ENCODE measurements around the gene CFAP20DC. TPM values are rescaled to one million over a fixed set of nuclear protein-coding genes. Genes with fewer than 3 reads are reported as not detected.

CFAP20DC gene
- total and polyA plus RNA-seq, 10 of the 15 experiments (the other 5 are each of a cell fraction or from before 2014, with no cell fraction given), result 0.53 to 11.6 (median 2.0) TPM

- TF ChIP-seq EZH2 (IDR thresholded peaks at IDR 0.05; ENCODE audit: borderline replicate concordance, control insufficient read depth, low read depth, low read length) (no peak), SMC3 (IDR thresholded peaks at IDR 0.05; ENCODE audit: borderline replicate concordance, low read length) (no peak), SREBF1 (IDR thresholded peaks at IDR 0.05; ENCODE audit: low read length) (no peak), WRNIP1 (IDR thresholded peaks at IDR 0.05; ENCODE audit: borderline replicate concordance, low read depth, low read length) (no peak), STAT3 (IDR thresholded peaks at IDR 0.05; ENCODE audit: low read depth, low read length) (no peak), ESRRA (IDR thresholded peaks at IDR 0.05; ENCODE audit: low read length) (no peak), GABPA (IDR thresholded peaks at IDR 0.05; ENCODE audit: low read depth) (no peak)
- TF ChIP-seq, protein P1, sequence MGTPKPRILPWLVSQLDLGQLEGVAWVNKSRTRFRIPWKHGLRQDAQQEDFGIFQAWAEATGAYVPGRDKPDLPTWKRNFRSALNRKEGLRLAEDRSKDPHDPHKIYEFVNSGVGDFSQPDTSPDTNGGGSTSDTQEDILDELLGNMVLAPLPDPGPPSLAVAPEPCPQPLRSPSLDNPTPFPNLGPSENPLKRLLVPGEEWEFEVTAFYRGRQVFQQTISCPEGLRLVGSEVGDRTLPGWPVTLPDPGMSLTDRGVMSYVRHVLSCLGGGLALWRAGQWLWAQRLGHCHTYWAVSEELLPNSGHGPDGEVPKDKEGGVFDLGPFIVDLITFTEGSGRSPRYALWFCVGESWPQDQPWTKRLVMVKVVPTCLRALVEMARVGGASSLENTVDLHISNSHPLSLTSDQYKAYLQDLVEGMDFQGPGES (IDR thresholded peaks at IDR 0.05), result no peak
These were observed 34.8 kb upstream of the CFAP20DC start (continued) for GRCh38 chr3:59084583-59084982.

- CTCF ChIA-PET, result no interaction called here
- no peaks in the 10 kb centered on the region for H3K4me1 ChIP-seq (ENCODE audit: control insufficient read depth, insufficient read depth, low read length)
- in situ Hi-C loops (cut with MboI), result no loop called here
- no peak for TF ChIP-seq MEF2B (IDR thresholded peaks at IDR 0.05; ENCODE audit: partially characterized antibody, poor library complexity, severe bottlenecking)
- TF ChIP-seq, protein P2, sequence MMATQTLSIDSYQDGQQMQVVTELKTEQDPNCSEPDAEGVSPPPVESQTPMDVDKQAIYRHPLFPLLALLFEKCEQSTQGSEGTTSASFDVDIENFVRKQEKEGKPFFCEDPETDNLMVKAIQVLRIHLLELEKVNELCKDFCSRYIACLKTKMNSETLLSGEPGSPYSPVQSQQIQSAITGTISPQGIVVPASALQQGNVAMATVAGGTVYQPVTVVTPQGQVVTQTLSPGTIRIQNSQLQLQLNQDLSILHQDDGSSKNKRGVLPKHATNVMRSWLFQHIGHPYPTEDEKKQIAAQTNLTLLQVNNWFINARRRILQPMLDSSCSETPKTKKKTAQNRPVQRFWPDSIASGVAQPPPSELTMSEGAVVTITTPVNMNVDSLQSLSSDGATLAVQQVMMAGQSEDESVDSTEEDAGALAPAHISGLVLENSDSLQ (IDR thresholded peaks at IDR 0.05), result no peak
- no peak for TF ChIP-seq EGR1 (IDR thresholded peaks at IDR 0.05; ENCODE audit: borderline replicate concordance in 1 of 2, low read depth in 2 of 2, low read length in 2 of 2)
- no peak for TF ChIP-seq MEF2A (IDR thresholded peaks at IDR 0.05; ENCODE audit: insufficient read depth, low read depth, low read length)
- TF ChIP-seq CUX1 (IDR thresholded peaks at IDR 0.05; ENCODE audit: insufficient replicate concordance, low read depth, low read length), result no peak
- no peak for TF ChIP-seq SUZ12 (IDR thresholded peaks at IDR 0.05; ENCODE audit: unreplicated experiment)
- no peak for TF ChIP-seq PML (IDR thresholded peaks at IDR 0.05; ENCODE audit: low read length)
- no peak for TF ChIP-seq FOXM1 (IDR thresholded peaks at IDR 0.05; ENCODE audit: low read depth, low read length)
- no peak for TF ChIP-seq CEBPB (IDR thresholded peaks at IDR 0.05; ENCODE audit: borderline replicate concordance in 1 of 2, low read depth in 2 of 2, low read length in 2 of 2)
These were observed 32.3 kb upstream of the CFAP20DC start for GRCh38 chr3:59082106-59082505.

More at GRCh38 chr3:59082106-59082505, 32.3 kb upstream of the CFAP20DC start:
- no peak overlapping the region for H3K27ac ChIP-seq (ENCODE audit: control insufficient read depth, insufficient read depth)
- ATAC-seq (no peak), DNase-seq (ENCODE audit: low read depth, low spot score) (no peak), FAIRE-seq (no peak)
- no peaks in the 10 kb centered on the region for H3K79me2 ChIP-seq (ENCODE audit: control insufficient read depth, insufficient read depth, low read length)
- no peak overlapping the region for H3K4me3 ChIP-seq
- ChIA-PET SMC1A (ENCODE audit: uncharacterized antibody, unreplicated experiment) (no interaction called here), POLR2A (no interaction called here), RAD21 (ENCODE audit: unreplicated experiment) (no interaction called here)
- no peak overlapping the region for H3K9ac ChIP-seq (ENCODE audit: control insufficient read depth, insufficient read depth, low read length)
- intact Hi-C loops (cut with micrococcal nuclease; ENCODE audit: unreplicated experiment), result no loop called here
- no peaks in the 10 kb centered on the region for H4K20me1 ChIP-seq (ENCODE audit: control insufficient read depth, insufficient read depth)
- no peak overlapping the region for H3K4me2 ChIP-seq (ENCODE audit: control insufficient read depth, insufficient read depth)
- H2AFZ ChIP-seq (ENCODE audit: control insufficient read depth, low read depth, low read length), result no peak overlapping the region
- no peaks in the 10 kb centered on the region for H3K36me3 ChIP-seq (ENCODE audit: control insufficient read depth in 2 of 2, insufficient read depth in 2 of 2, low read length in 1 of 2)
- H3K9me3 ChIP-seq (replicated peaks; ENCODE audit: control insufficient read depth, insufficient read depth, low read length), result no peaks in the 10 kb centered on the region
- 67% methylated on average over 3 of the region's 4 CpGs for WGBS (ENCODE audit: insufficient coverage, insufficient replicate concordance, low lambda C conversion rate, missing lambda C conversion rate)
- no peaks in the 10 kb centered on the region; a peak in 1 of 4 replicates for H3K27me3 ChIP-seq (replicated peaks in 1 of 2; ENCODE audit: control insufficient read depth in 2 of 2, insufficient read depth in 2 of 2, low read length in 1 of 2)
- no TSS peak for BruUV-seq (replicated peaks)
